Neural cell (in vitro differentiated cells): Measurements from ENCODE around the gene MEIS3.

Experiments used
- CTCF ChIP-seq: fragments of 450-650 bp; IDR thresholded peaks from 2 replicates; pipeline ENCODE4 v1.5.1; 2014; ENCODE audit warnings: antibody characterized with exemption, mild to moderate bottlenecking, moderate library complexity; ENCODE audit not compliant: poor library complexity, severe bottlenecking
- RAD21 ChIP-seq: fragments of 450-650 bp; conservative IDR thresholded peaks from 2 replicates; pipeline ENCODE4 v1.6.1; 2014; ENCODE audit warnings: antibody characterized with exemption, mild to moderate bottlenecking, moderate library complexity
- REST ChIP-seq: IDR thresholded peaks from 2 replicates; pipeline ENCODE4 v1.6.1; 2012; ENCODE audit warnings: borderline replicate concordance
- TAF1 ChIP-seq: IDR thresholded peaks from 2 replicates; pipeline ENCODE4 v1.6.1; 2012; ENCODE audit warnings: low read depth

- no peak for TF ChIP-seq REST
- TF ChIP-seq CTCF: no peak
- TF ChIP-seq TAF1: no peak
- no peak for TF ChIP-seq RAD21
Observed at GRCh38 chr19:47416643-47416985, 2.7 kb downstream of the MEIS3 start.
